ENCODE results near the gene SF3A1.
"Not testable (repeated sequence)": the region's sequence is repeated elsewhere in the genome, so short reads cannot be mapped to it uniquely, and the experiment has no call there.

SF3A1 gene, protein sequence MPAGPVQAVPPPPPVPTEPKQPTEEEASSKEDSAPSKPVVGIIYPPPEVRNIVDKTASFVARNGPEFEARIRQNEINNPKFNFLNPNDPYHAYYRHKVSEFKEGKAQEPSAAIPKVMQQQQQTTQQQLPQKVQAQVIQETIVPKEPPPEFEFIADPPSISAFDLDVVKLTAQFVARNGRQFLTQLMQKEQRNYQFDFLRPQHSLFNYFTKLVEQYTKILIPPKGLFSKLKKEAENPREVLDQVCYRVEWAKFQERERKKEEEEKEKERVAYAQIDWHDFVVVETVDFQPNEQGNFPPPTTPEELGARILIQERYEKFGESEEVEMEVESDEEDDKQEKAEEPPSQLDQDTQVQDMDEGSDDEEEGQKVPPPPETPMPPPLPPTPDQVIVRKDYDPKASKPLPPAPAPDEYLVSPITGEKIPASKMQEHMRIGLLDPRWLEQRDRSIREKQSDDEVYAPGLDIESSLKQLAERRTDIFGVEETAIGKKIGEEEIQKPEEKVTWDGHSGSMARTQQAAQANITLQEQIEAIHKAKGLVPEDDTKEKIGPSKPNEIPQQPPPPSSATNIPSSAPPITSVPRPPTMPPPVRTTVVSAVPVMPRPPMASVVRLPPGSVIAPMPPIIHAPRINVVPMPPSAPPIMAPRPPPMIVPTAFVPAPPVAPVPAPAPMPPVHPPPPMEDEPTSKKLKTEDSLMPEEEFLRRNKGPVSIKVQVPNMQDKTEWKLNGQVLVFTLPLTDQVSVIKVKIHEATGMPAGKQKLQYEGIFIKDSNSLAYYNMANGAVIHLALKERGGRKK

GRCh38 chr22:30356449-30357235 lies at the start of gene SF3A1, which contains the start of gene CCDC157:
Gene SF3A1 (minus strand): TSS chr22:30356894. CDS start chr22:30356792, 102 bp downstream.
Gene CCDC157 (plus strand): TSS chr22:30357007. CDS start chr22:30366001, 8,994 bp downstream.
- peak; percentile 84 to 85 for DNase-seq (ENCODE audit: low read depth in 2 of 2)

DNA sequence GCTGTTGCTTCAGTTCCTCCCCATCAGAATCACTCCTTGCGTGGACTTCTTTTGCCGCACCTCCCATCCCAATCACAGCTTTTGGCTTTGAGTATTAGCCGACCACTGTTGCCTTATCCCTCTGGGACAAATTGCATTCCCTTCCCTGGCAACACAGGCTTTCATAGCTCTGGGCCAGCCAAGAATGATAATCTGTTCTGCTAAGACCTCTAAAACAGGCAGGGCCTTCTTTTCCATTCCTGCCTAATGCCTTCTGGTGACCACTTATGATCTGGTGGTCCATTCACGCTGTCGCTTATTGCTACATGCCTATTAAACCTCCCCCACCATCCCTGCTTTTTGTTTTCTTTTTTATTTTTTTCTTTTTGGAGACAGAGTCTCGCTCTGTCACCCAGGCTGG lies 49.7 kb upstream of the SF3A1 start:
- DNase-seq (ENCODE audit: low read depth in 2 of 2): no peak

- no peak for DNase-seq (ENCODE audit: low read depth in 2 of 2)
Observed at GRCh38 chr22:30405731-30406130, 49.0 kb upstream of the SF3A1 start.

DNA sequence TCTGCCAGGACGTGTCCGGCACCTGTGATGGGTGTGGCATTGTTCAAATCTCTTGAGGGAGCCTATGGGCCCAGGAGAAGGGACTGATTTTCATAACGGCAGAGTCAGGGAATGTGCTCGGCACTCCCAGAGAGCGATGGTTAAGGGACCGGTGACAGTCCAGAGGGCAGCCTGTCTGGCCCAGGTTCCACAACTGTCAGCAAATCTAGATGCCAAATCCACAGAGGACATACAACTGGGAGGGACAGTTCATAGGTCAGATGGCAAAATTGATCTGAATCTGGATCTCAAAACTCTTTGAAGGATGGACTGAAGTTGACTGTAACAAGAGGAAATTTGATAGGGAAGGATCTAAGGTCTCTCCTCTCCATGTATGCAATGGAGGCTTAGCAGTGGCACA lies 47.6 kb upstream of the SF3A1 start:
- DNase-seq (ENCODE audit: low read depth in 2 of 2): no peak

- DNase-seq (ENCODE audit: low read depth in 2 of 2): not testable (repeated sequence)
Observed at GRCh38 chr22:30402766-30403104, 46.0 kb upstream of the SF3A1 start.

- DNase-seq (ENCODE audit: low read depth in 2 of 2): no peak
Observed at GRCh38 chr22:30402028-30402765, 45.5 kb upstream of the SF3A1 start.

GRCh38 chr22:30401024-30401423 lies 44.3 kb upstream of the SF3A1 start:
- DNase-seq (ENCODE audit: low read depth in 2 of 2): not testable (repeated sequence)

GRCh38 chr22:30400159-30400558 lies 43.5 kb upstream of the SF3A1 start:
- no peak for DNase-seq (ENCODE audit: low read depth in 2 of 2)

DNA sequence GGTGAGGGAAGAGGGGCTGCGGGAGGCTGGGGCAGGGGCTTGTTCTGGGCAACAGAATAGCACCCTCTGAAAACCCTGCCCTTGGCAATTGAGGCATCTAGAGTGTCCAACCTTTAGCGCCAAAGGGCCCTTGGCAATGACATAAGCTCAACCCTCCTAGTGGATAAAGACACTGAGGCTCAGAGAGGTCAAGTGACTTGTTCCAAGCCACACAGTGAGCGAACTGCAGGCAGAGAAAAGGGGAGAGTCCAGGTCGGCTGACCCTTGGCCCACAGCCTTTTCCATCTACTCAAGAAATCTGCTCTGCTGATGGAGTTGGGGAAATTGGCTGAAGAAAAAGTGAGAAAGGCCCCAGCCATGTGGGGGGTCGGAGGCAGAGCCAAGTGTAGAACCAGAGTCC lies 43.0 kb upstream of the SF3A1 start:
- DNase-seq (ENCODE audit: low read depth in 2 of 2): no peak

- DNase-seq (ENCODE audit: low read depth in 2 of 2): no peak
Observed at GRCh38 chr22:30398685-30399680, 42.3 kb upstream of the SF3A1 start.

- DNase-seq (ENCODE audit: low read depth in 2 of 2): no peak
Observed at GRCh38 chr22:30397656-30398635, 41.3 kb upstream of the SF3A1 start.

- peak in 1 of 2 donors; percentile 55 for DNase-seq (ENCODE audit: low read depth in 2 of 2)
Observed at GRCh38 chr22:30396871-30397655, 40.4 kb upstream of the SF3A1 start, which contains the start of gene SEC14L2. Gene SEC14L2 (plus strand): TSS chr22:30397018. CDS start chr22:30397117, 99 bp downstream.

DNA sequence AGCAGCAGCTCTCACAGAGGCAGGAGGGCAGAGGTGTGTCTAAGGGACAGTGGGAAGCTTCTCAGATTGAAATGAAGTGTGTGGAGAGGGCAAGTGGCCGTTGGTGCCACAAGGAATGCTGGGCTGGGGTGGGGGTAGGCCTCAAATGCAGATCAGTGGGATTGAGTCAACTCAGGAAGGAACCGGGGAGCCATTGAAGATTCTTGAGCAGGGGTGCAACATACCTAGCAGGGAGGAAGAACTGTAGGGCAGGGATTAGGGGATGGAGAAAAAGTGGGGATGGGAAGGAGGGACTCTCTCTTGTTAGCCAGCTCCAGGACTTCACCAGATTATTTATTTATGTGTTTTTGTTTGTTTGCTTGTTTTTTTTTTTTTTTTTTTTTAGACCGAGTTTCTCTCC lies 37.2 kb upstream of the SF3A1 start:
- no peak for DNase-seq (ENCODE audit: low read depth in 2 of 2)

- no peak for DNase-seq (ENCODE audit: low read depth in 2 of 2)
Observed at GRCh38 chr22:30393322-30393680, 36.6 kb upstream of the SF3A1 start.

DNA sequence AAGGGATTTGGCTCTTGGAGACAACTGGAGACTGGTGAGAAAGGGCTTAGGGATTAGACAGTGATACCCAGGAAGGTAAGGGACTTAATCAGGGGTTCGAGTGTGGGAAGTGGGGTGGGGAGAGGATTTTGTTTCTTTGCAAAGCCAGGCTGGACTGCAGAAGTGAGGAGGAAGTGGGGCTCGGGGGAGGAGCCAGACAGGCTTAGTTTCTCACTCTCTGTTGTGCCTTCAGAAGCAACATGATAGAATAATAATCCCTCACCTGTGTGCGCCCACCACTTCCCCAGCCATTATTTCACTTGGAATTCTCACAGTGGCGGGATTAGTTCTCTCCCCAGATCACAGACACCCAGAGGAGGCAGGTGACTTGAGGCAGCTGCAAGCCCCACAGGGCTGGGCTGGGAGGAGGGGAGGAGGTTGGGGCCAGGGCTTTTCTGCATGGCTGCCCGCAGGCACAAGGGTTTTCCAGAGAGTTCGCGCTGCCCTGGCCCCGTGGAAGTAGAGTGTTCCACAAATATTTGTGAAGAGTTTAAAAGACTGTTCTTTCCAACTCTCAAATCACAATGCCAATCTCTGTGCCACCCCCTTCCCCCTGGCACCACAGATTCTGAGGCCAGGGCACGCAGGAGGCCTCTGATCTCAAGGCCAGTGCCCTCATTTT lies 36.1 kb upstream of the SF3A1 start:
- no peak for DNase-seq (ENCODE audit: low read depth in 2 of 2)

DNA sequence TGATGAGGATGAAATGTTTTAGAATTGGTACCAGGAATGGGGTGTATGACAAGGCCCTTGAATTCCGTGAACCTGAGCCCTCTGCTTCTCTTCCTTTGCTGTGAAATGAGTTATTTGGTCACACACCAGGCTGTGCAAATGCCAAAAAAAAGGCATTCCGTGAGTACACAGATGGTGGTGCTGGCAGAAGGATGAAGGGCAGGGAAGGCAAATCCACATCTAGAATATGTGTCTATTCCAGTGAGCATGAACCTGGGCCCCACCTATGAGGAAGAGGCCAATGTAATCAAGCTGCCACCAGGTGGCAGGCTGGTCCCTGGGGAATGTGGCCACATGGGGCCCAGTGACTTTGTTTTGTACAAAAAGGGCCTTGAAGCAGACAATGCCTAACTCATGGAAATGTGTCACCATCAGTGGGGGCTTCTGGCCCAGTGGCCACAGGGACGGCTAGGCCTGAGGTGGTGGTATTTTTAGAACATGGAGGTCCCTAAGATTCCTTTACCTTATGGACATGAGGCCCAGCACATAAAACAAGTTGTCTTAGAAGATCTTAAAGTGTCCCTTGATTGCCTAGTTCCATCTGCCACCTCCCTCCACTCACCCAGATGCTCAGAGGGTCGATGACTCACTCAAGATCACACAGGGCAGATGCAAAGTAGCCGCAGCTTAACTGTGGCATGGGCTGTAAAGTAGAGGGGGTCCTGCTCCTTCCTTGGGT lies 34.4 kb upstream of the SF3A1 start:
- peak; percentile 68 to 76 for DNase-seq (ENCODE audit: low read depth in 2 of 2)
